H1 (cell line): ENCODE results near the gene ACSL3. TPM values are rescaled to one million over a fixed set of nuclear protein-coding genes. Genes with fewer than 3 reads are reported as not detected.

Experiments used
- CTCF ChIA-PET: fragments of 300-600 bp; sonication (Branson Sonifier 250); formaldehyde crosslinking; loops from one replicate; lab custom pipeline; 2021; ENCODE audit not compliant: partially characterized antibody; lab: Charles Lee
- POLR2A ChIA-PET: fragments of 300-600 bp; sonication (Branson Sonifier 250); formaldehyde crosslinking; loops from one replicate; lab custom pipeline; 2021; ENCODE audit warnings: inconsistent platforms; ENCODE audit not compliant: partially characterized antibody; lab: Charles Lee
- DNase-seq, 2 experiments: peaks; one replicate each; pipeline versions ENCODE4 v3.0.0 to v3.0.0-alpha.2; 2010 to 2022; ENCODE audit warnings: low spot score in 2 of 2, low read depth in 1 of 2, mixed read lengths in 1 of 2
- FAIRE-seq: peaks from 2 replicates; lab custom pipeline; 2011; peaks lifted over from hg19 to GRCh38; lab: Jason Lieb, UNC
- H2AFZ ChIP-seq: 2 replicates; pipeline ENCODE4 v1.8.1; 2012; ENCODE audit warnings: low read length, inconsistent platforms
- H2AK5ac ChIP-seq: 2 replicates; pipeline ENCODE4 v1.6.1; 2013; ENCODE audit warnings: low read depth, low read length
- H2BK120ac ChIP-seq: replicated peaks from 2 replicates; pipeline ENCODE3; 2013; ENCODE audit warnings: low read depth, low read length, inconsistent platforms
- H2BK12ac ChIP-seq: 2 replicates; pipeline ENCODE4 v1.6.1; 2013; ENCODE audit warnings: low read depth, low read length
- H2BK15ac ChIP-seq: 2 replicates; pipeline ENCODE4 v1.6.1; 2013; ENCODE audit warnings: low read length
- H2BK20ac ChIP-seq: 2 replicates; pipeline ENCODE4 v1.6.1; 2013; ENCODE audit warnings: low read length
- H2BK5ac ChIP-seq: 2 replicates; pipeline ENCODE4 v1.6.1; 2013; ENCODE audit warnings: low read depth, low read length
- H3K14ac ChIP-seq: 2 replicates; pipeline ENCODE4 v1.6.1; 2013; ENCODE audit warnings: inconsistent platforms; ENCODE audit not compliant: insufficient read length
- H3K18ac ChIP-seq: 2 replicates; pipeline ENCODE4 v1.6.1; 2013; ENCODE audit warnings: low read length; ENCODE audit errors: extremely low read depth
- H3K23ac ChIP-seq: 2 replicates; pipeline ENCODE4 v1.6.1; 2013; ENCODE audit warnings: inconsistent platforms; ENCODE audit not compliant: insufficient read length
- H3K23me2 ChIP-seq: 2 replicates; pipeline ENCODE4 v1.6.1; 2013; ENCODE audit warnings: low read depth, low read length
- H3K27ac ChIP-seq: 2 replicates; pipeline ENCODE4 v1.6.1; 2011; ENCODE audit warnings: low read depth, low read length, inconsistent platforms
- H3K27me3 ChIP-seq, 4 experiments: replicated peaks in 1 of 4; 1 replicate in 1 of 4; 2 replicates in 3 of 4; pipeline versions ENCODE4 v1.6.1 to v1.8.1; 2011 to 2013; ENCODE audit warnings: low read length in 3 of 4, mild to moderate bottlenecking in 3 of 4, inconsistent platforms in 2 of 4, mixed read lengths in 2 of 4, moderate library complexity in 1 of 4; ENCODE audit not compliant: control insufficient read depth in 3 of 4, insufficient read depth in 3 of 4; ENCODE audit errors: extremely low read depth in 1 of 4
- H3K36me3 ChIP-seq, 4 experiments: 2 replicates each; pipeline versions ENCODE4 v1.6.1 to v1.8.1; 2011 to 2013; ENCODE audit warnings: mild to moderate bottlenecking in 4 of 4, low read length in 3 of 4, moderate library complexity in 2 of 4, control low read depth in 1 of 4, inconsistent platforms in 1 of 4; ENCODE audit not compliant: insufficient read depth in 4 of 4, control insufficient read depth in 2 of 4
- H3K4ac ChIP-seq: replicated peaks from 2 replicates; pipeline ENCODE3; 2013; ENCODE audit warnings: low read length, low read depth, mixed read lengths, inconsistent platforms; ENCODE audit not compliant: insufficient read length
- H3K4me1 ChIP-seq, 4 experiments: replicated peaks in 1 of 4; 1 replicate in 1 of 4; 2 replicates in 3 of 4; pipeline versions ENCODE4 v1.6.1 to v1.8.1; 2011 to 2013; ENCODE audit warnings: low read length in 3 of 4, inconsistent platforms in 2 of 4, mixed read lengths in 1 of 4; ENCODE audit not compliant: insufficient read depth in 4 of 4, control insufficient read depth in 3 of 4
- H3K4me2 ChIP-seq, 2 experiments: 2 replicates each; pipeline versions ENCODE4 v1.6.1 to v1.8.1; 2011 to 2013; ENCODE audit warnings: low read depth in 2 of 2, low read length in 2 of 2, control low read depth in 1 of 2, inconsistent platforms in 1 of 2, mild to moderate bottlenecking in 1 of 2; ENCODE audit not compliant: insufficient read depth in 1 of 2
- H3K4me3 ChIP-seq, 4 experiments: fragments of 200-600, 300-600 bp in 1 of 4; sonication (generic), shearing (Covaris generic), sonication (Bioruptor Twin) in 1 of 4; 2 replicates each; pipeline versions ENCODE4 v1.5.1 to v1.8.1; 2011 to 2016; ENCODE audit warnings: low read length in 4 of 4, low read depth in 3 of 4, control low read depth in 2 of 4, inconsistent platforms in 2 of 4, mild to moderate bottlenecking in 2 of 4, mixed read lengths in 1 of 4, moderate library complexity in 1 of 4; ENCODE audit not compliant: insufficient read depth in 2 of 4; ENCODE audit errors: extremely low read depth in 1 of 4
- H3K56ac ChIP-seq: replicated peaks from 2 replicates; pipeline ENCODE3; 2013; ENCODE audit warnings: low read depth, mild to moderate bottlenecking, mixed read lengths, low read length, inconsistent platforms; ENCODE audit not compliant: insufficient read length
- H3K79me1 ChIP-seq: 2 replicates; pipeline ENCODE4 v1.6.1; 2013; ENCODE audit warnings: low read depth, low read length, control low read depth
- H3K79me2 ChIP-seq, 2 experiments: 2 replicates each; pipeline versions ENCODE4 v1.6.1 to v1.8.1; 2012 to 2013; ENCODE audit warnings: low read length in 2 of 2, mild to moderate bottlenecking in 2 of 2, inconsistent platforms in 1 of 2; ENCODE audit not compliant: insufficient read depth in 2 of 2, control insufficient read depth in 1 of 2
- H3K9ac ChIP-seq, 4 experiments: replicated peaks in 1 of 4; 1 replicate in 1 of 4; 2 replicates in 3 of 4; pipeline versions ENCODE4 v1.6.1 to v1.8.1; 2011 to 2013; ENCODE audit warnings: low read depth in 3 of 4, low read length in 3 of 4, control low read depth in 2 of 4, mild to moderate bottlenecking in 2 of 4, moderate library complexity in 2 of 4, inconsistent platforms in 1 of 4; ENCODE audit errors: extremely low read depth in 1 of 4
- H3K9me3 ChIP-seq, 2 experiments: 2 replicates each; pipeline versions ENCODE4 v1.6.1 to v1.8.1; 2012 to 2013; ENCODE audit warnings: mild to moderate bottlenecking in 2 of 2, moderate library complexity in 2 of 2, control low read depth in 1 of 2, inconsistent platforms in 1 of 2, low read depth in 1 of 2, low read length in 1 of 2, mixed read lengths in 1 of 2; ENCODE audit not compliant: insufficient read depth in 2 of 2
- H4K20me1 ChIP-seq, 2 experiments: replicated peaks in 1 of 2; 2 replicates each; pipeline versions ENCODE3 to v1.8.1; 2011 to 2013; ENCODE audit warnings: inconsistent platforms in 2 of 2, low read length in 2 of 2, mild to moderate bottlenecking in 1 of 2; ENCODE audit not compliant: insufficient read depth in 2 of 2, control insufficient read depth in 1 of 2
- H4K5ac ChIP-seq: 2 replicates; pipeline ENCODE4 v1.6.1; 2013; ENCODE audit warnings: low read length, low read depth, mixed read lengths, inconsistent platforms; ENCODE audit not compliant: insufficient read length
- H4K8ac ChIP-seq: 2 replicates; pipeline ENCODE4 v1.8.0; 2013; ENCODE audit warnings: mild to moderate bottlenecking, moderate library complexity, low read length, inconsistent platforms; ENCODE audit not compliant: insufficient read depth; ENCODE audit errors: extremely low read depth
- H4K91ac ChIP-seq: replicated peaks from 2 replicates; pipeline ENCODE3; 2013; ENCODE audit warnings: low read length, mixed read lengths, inconsistent platforms; ENCODE audit not compliant: insufficient read length
- BRCA1 ChIP-seq: IDR thresholded peaks from 2 replicates; pipeline ENCODE4 v1.6.1; 2012; ENCODE audit warnings: low read depth, low read length, improper control_type of control experiment
- CTBP2 ChIP-seq: IDR thresholded peaks from 2 replicates; pipeline ENCODE4 v1.7.0; 2011; ENCODE audit warnings: borderline replicate concordance, mild to moderate bottlenecking, moderate library complexity, mixed read lengths, low read length; ENCODE audit not compliant: insufficient read depth, insufficient read length
- GTF2F1 ChIP-seq: IDR thresholded peaks from 2 replicates; pipeline ENCODE4 v1.6.1; 2012; ENCODE audit warnings: low read depth, low read length, improper control_type of control experiment, borderline replicate concordance
- JUND ChIP-seq: IDR thresholded peaks from 2 replicates; pipeline ENCODE4 v1.6.1; 2011; ENCODE audit warnings: mild to moderate bottlenecking, improper control_type of control experiment, low read length
- KDM5A ChIP-seq: fragments of 200-600 bp; IDR thresholded peaks from 2 replicates; pipeline ENCODE4 v1.7.1; 2012; ENCODE audit warnings: mild to moderate bottlenecking, low read length, inconsistent platforms, mixed read lengths
- MAX ChIP-seq: IDR thresholded peaks from 2 replicates; pipeline ENCODE4 v1.6.1; 2012; ENCODE audit warnings: inconsistent platforms
- NRF1 ChIP-seq: IDR thresholded peaks from 2 replicates; pipeline ENCODE4 v1.6.1; 2011; ENCODE audit warnings: mild to moderate bottlenecking, low read depth, low read length, improper control_type of control experiment
- POLR2AphosphoS5 ChIP-seq: IDR thresholded peaks from 2 replicates; pipeline ENCODE4 v1.6.1; 2011; ENCODE audit warnings: low read depth, low read length
- RFX5 ChIP-seq: IDR thresholded peaks from 2 replicates; pipeline ENCODE4 v1.6.1; 2011; ENCODE audit warnings: low read depth, low read length, improper control_type of control experiment, borderline replicate concordance
- RXRA ChIP-seq: IDR thresholded peaks from 2 replicates; pipeline ENCODE4 v1.6.1; 2011; ENCODE audit warnings: low read depth, mild to moderate bottlenecking, low read length, moderate library complexity; ENCODE audit not compliant: insufficient read depth
- SAP30 ChIP-seq: fragments of 300-600 bp; sonication (generic); IDR thresholded peaks from 2 replicates; pipeline ENCODE4 v1.7.1; 2012; ENCODE audit warnings: low read length, moderate library complexity, mild to moderate bottlenecking, inconsistent platforms; ENCODE audit not compliant: insufficient read depth, insufficient replicate concordance
- SRF ChIP-seq: IDR thresholded peaks from 2 replicates; pipeline ENCODE4 v1.6.1; 2011; ENCODE audit warnings: mild to moderate bottlenecking, low read depth, low read length, moderate library complexity
- TAF7 ChIP-seq: optimal IDR thresholded peaks from 2 replicates; pipeline ENCODE3; 2011; ENCODE audit warnings: low read depth, mild to moderate bottlenecking, inconsistent platforms, low read length, moderate library complexity, borderline replicate concordance
- TBP ChIP-seq: IDR thresholded peaks from 2 replicates; pipeline ENCODE4 v1.6.1; 2011; ENCODE audit warnings: low read depth, low read length, improper control_type of control experiment
- WGBS, 2 experiments: shearing (Covaris generic) in 1 of 2; methylation state at CpG; one replicate each; pipeline versions ENCODE4 v1.1.6 to v1.1.7; 2013 to 2015; ENCODE audit warnings: low lambda C conversion rate in 2 of 2, mixed read lengths in 2 of 2, inconsistent platforms in 1 of 2, low coverage in 1 of 2, missing lambda C conversion rate in 1 of 2; ENCODE audit not compliant: insufficient replicate concordance in 2 of 2, insufficient coverage in 1 of 2, insufficient read length in 1 of 2; ENCODE audit errors: extremely low coverage in 1 of 2, missing lambda C conversion rate in 1 of 2; 5-methylcytosine and 5-hydroxymethylcytosine counted together
- polyA plus RNA-seq, 7 experiments: library from polyadenylated mRNA; depleted of rRNA in 3 of 7; stranded (reverse) in 5 of 7; unstranded in 2 of 7; fragments of >200 nt in 5 of 7; fragments of 200-250 nt in 2 of 7; gene quantifications; 1 replicate in 5 of 7; 2 replicates in 1 of 7; 4 replicates in 1 of 7; pipeline versions ENCODE4 v1.2.1 to v1.2.3, GENCODE V29; 2011 to 2013; ENCODE audit warnings: missing spikeins in 2 of 7, mixed read lengths in 2 of 7
- total RNA-seq: library from RNA; stranded (reverse); fragmentation: NEBNext Ultra II Directional; extraction: Animal tissue kit (Norgen Biotek cat#: 25700); gene quantifications from 2 replicates; pipeline ENCODE4 v1.2.1, GENCODE V29; 2021

Gene ACSL3
- total and polyA plus RNA-seq, 2 of the 8 experiments (the other 6 are each of a cell fraction or from before 2014, with no cell fraction given), result 37.5 to 98.1 TPM

- FAIRE-seq (no peak), DNase-seq (no peak)
- H3K79me2 ChIP-seq, result no peaks in the 10 kb centered on the region
- no peak overlapping the region for H2BK120ac ChIP-seq
- H2BK15ac ChIP-seq, result no peak overlapping the region
- no peaks in the 10 kb centered on the region for H3K36me3 ChIP-seq
- peaks cover 0 to 4% (median 0%) of the 10 kb centered on the region in 4 experiments; a peak in 2 of 7 replicates for H3K4me1 ChIP-seq
- H3K27me3 ChIP-seq, result no peaks in the 10 kb centered on the region
- no peaks in the 10 kb centered on the region for H3K9me3 ChIP-seq
- no peak overlapping the region for H3K14ac ChIP-seq
- no peak overlapping the region for H3K4ac ChIP-seq
- no peak overlapping the region for H4K5ac ChIP-seq
- no peak overlapping the region for H3K56ac ChIP-seq
- no peak overlapping the region for H4K8ac ChIP-seq
- no peaks in the 10 kb centered on the region for H4K20me1 ChIP-seq
- no peak overlapping the region for H3K27ac ChIP-seq
- H3K79me1 ChIP-seq, result no peaks in the 10 kb centered on the region
- CTCF ChIA-PET, result interaction anchor here (0.9 to 6.8 kb wide), 4 partner anchors 11 to 260 kb away, joined by 4 to 32 read pairs (median 4); no protein-coding TSS in a partner anchor
- no peak overlapping the region for H2AK5ac ChIP-seq
- H2BK5ac ChIP-seq, result no peak overlapping the region
- no peak overlapping the region for H3K4me2 ChIP-seq
- no peak overlapping the region for H2BK20ac ChIP-seq
- no peaks in the 10 kb centered on the region for H3K23me2 ChIP-seq
- no peak overlapping the region for H2AFZ ChIP-seq
- no peak overlapping the region for H2BK12ac ChIP-seq
- H3K23ac ChIP-seq, result no peak overlapping the region
- no peak overlapping the region for H3K4me3 ChIP-seq
- 93% methylated on average over 10 of the region's 13 CpGs; no CpG with 5 or more reads in 1 of the 2 experiments for WGBS, 2 experiments
- no peak overlapping the region for H4K91ac ChIP-seq
- H3K18ac ChIP-seq, result no peak overlapping the region
- no peak overlapping the region for H3K9ac ChIP-seq
- POLR2A ChIA-PET, result no interaction called here
- TF ChIP-seq TBP (no peak), BRCA1 (no peak), KDM5A (no peak), SRF (no peak), MAX (no peak), JUND (no peak), CTBP2 (no peak), SAP30 (no peak), TAF7 (no peak), RFX5 (no peak), POLR2AphosphoS5 (no peak), NRF1 (no peak), GTF2F1 (no peak), RXRA (no peak)
These were observed 89.9 kb downstream of the ACSL3 start for GRCh38 chr2:222950638-222951285.
